K562 (cell line): ENCODE data around the gene CACNA1A. TPM values are rescaled to one million over a fixed set of nuclear protein-coding genes. Genes with fewer than 3 reads are reported as not detected.

ENCODE experiments used
- ARNT ChIP-seq, 2 experiments: fragments of 450-650 bp; IDR thresholded peaks; 2 replicates each; pipeline ENCODE4 v1.6.1; 2016; ENCODE audit warnings: mild to moderate bottlenecking in 1 of 2
- ELF1 ChIP-seq: fragments of 200-800 bp; sonication (Bioruptor generic); IDR thresholded peaks from 2 replicates; pipeline ENCODE4 v1.6.1; 2016; ENCODE audit warnings: missing genetic modification characterization, missing compliant biosample characterization
- FOXJ2 ChIP-seq: fragments of 200-800 bp; sonication (Bioruptor generic); IDR thresholded peaks from 2 replicates; pipeline ENCODE4 v1.6.1; 2016; ENCODE audit warnings: missing genetic modification characterization, missing compliant biosample characterization
- MCM5 ChIP-seq: fragments of 450-650 bp; IDR thresholded peaks from 2 replicates; pipeline ENCODE4 v1.6.1; 2016; ENCODE audit warnings: low read depth
- NFYB ChIP-seq: IDR thresholded peaks from 2 replicates; pipeline ENCODE4 v1.6.1; 2011; ENCODE audit warnings: mild to moderate bottlenecking, moderate library complexity; ENCODE audit not compliant: insufficient read length; ENCODE audit errors: extremely low read depth
- NRF1 ChIP-seq, 2 experiments: fragments of 450-650 bp; IDR thresholded peaks in 1 of 2; conservative IDR thresholded peaks in 1 of 2; 2 replicates each; pipeline ENCODE4 v1.6.1; 2014; ENCODE audit warnings: mild to moderate bottlenecking in 2 of 2
- RBM39 ChIP-seq: fragments of 200-400 bp; formaldehyde crosslinking; optimal IDR thresholded peaks from 2 replicates; pipeline ENCODE3; 2018; ENCODE audit warnings: low read depth, low read length
- RFX5 ChIP-seq: IDR thresholded peaks from 2 replicates; pipeline ENCODE4 v1.6.1; 2011; ENCODE audit warnings: low read depth, mild to moderate bottlenecking, improper control_type of control experiment, low read length
- RUNX1 ChIP-seq: sonication (generic); IDR thresholded peaks from 2 replicates; pipeline ENCODE4 v1.6.1; 2016; ENCODE audit warnings: antibody characterized with exemption, low read depth
- TAF15 ChIP-seq: fragments of 200-400 bp; formaldehyde crosslinking; IDR thresholded peaks from 2 replicates; pipeline ENCODE4 v1.6.1; 2017; ENCODE audit warnings: mild to moderate bottlenecking, low read depth, low read length, moderate library complexity
- TEAD2 ChIP-seq: fragments of 450-650 bp; IDR thresholded peaks from 2 replicates; pipeline ENCODE4 v1.6.1; 2016; ENCODE audit warnings: missing genetic modification characterization, control low read depth, missing compliant biosample characterization
- U2AF1 ChIP-seq: fragments of 200-400 bp; formaldehyde crosslinking; optimal IDR thresholded peaks from 2 replicates; pipeline ENCODE3; 2017; ENCODE audit warnings: mild to moderate bottlenecking, low read depth, low read length, moderate library complexity
- ZFP1 ChIP-seq: fragments of 450-650 bp; formaldehyde crosslinking; IDR thresholded peaks from 2 replicates; pipeline ENCODE4 v1.4.0; 2020; ENCODE audit warnings: mild to moderate bottlenecking, mixed read lengths
- ZFP30 ChIP-seq: fragments of 250-450 bp; sonication (Bioruptor Pico); IDR thresholded peaks from 2 replicates; pipeline ENCODE4 v1.8.0; 2022; ENCODE audit warnings: moderate library complexity, mild to moderate bottlenecking, inconsistent platforms, borderline replicate concordance
- ZNF174 ChIP-seq: fragments of 250-450 bp; sonication (Bioruptor Pico); IDR thresholded peaks from 2 replicates; pipeline ENCODE4 v1.4.0; 2020; ENCODE audit warnings: mild to moderate bottlenecking
- ZNF324 ChIP-seq: fragments of 250-450 bp; sonication (Bioruptor Pico); IDR thresholded peaks from 2 replicates; pipeline ENCODE4 v1.4.0; 2020; ENCODE audit warnings: mild to moderate bottlenecking
- polyA plus RNA-seq, 8 experiments: library from polyadenylated mRNA; depleted of rRNA in 4 of 8; stranded (reverse) in 5 of 8; unstranded in 3 of 8; fragments of >200 nt; fragmentation: Nextera tagmentation in 2 of 8; fragmentation: Illumina TruSeq in 1 of 8; extraction: Ambion mirVana in 2 of 8; extraction: Trizol in 1 of 8; gene quantifications; 2 replicates each; pipeline versions ENCODE4 v1.2.1 to v1.2.3, GENCODE V29; 2011 to 2014; ENCODE audit warnings: inconsistent platforms in 1 of 8, missing spikeins in 1 of 8
- total RNA-seq, 7 experiments: library from RNA; depleted of rRNA in 6 of 7; stranded (reverse); fragments of >200 nt in 6 of 7; fragmentation: Illumina TruSeq in 2 of 7; extraction: Trizol in 2 of 7; gene quantifications; 2 replicates each; pipeline versions ENCODE4 v1.2.1 to v1.2.3, GENCODE V29; 2011 to 2021; ENCODE audit warnings: low replicate concordance in 1 of 7
- TF ChIP-seq, protein P1 (sequence below): fragments of 250-450 bp; sonication (Bioruptor Pico); IDR thresholded peaks from 2 replicates; pipeline ENCODE4 v1.8.0; 2022; ENCODE audit warnings: inconsistent platforms
- TF ChIP-seq, protein P2 (sequence below): fragments of 250-450 bp; sonication (Bioruptor Pico); IDR thresholded peaks from 2 replicates; pipeline ENCODE4 v1.4.0; 2020; ENCODE audit warnings: mild to moderate bottlenecking, moderate library complexity, borderline replicate concordance
- TF ChIP-seq, protein P3 (sequence below): fragments of 250-450 bp; sonication (Bioruptor Pico); IDR thresholded peaks from 2 replicates; pipeline ENCODE4 v1.5.0; 2022; ENCODE audit warnings: mild to moderate bottlenecking
- TF ChIP-seq, protein P4 (sequence below): sonication (generic); formaldehyde crosslinking; IDR thresholded peaks from 2 replicates; pipeline ENCODE4 v1.8.0; 2022; ENCODE audit warnings: missing genetic modification reagents, mild to moderate bottlenecking, borderline replicate concordance

CACNA1A gene
- total and polyA plus RNA-seq, 9 of the 15 experiments (the other 6 are each of a cell fraction or from before 2014, with no cell fraction given), result 0.03 to 0.20 (median 0.09) TPM; not detected in 1

DNA sequence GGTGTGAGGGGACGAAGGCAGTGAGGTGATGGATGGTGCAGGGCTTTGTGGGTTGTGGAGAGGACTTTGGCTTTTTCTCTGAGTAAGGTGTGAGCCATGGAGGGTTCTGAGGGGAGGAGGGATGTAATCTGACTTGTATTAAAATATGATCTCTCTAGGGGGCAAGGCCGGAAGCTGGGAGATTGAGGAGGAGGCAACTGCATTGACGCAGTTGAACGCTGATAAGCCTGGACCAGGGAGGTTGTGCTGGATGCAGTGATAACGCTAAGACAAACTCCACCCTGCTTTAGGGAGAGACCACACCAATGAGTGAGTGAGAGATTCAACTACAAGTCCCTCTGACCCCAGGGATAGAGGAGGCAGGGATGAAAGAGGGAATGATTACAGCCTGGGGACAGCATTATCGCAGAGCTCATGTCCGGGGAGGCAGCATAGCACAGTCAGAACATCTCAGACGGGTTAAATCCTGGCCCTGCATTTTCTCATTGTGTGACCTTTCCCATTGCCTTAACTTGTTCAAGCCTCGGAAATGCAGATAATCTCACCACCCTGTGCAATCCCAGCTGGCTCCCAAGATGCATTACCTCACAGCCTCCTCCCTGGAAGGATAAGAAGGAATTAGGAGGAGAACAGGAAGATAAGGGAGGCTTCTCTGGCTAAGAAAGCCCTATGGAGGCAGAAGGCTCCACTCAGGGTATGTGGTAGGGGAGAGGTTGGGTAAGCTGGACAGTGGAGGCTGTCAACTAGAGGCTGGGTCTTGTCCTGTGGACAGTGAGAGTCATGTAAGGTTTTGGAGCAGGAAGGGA lies 124.2 kb downstream of the CACNA1A start (continued):
- TF ChIP-seq, protein P1, sequence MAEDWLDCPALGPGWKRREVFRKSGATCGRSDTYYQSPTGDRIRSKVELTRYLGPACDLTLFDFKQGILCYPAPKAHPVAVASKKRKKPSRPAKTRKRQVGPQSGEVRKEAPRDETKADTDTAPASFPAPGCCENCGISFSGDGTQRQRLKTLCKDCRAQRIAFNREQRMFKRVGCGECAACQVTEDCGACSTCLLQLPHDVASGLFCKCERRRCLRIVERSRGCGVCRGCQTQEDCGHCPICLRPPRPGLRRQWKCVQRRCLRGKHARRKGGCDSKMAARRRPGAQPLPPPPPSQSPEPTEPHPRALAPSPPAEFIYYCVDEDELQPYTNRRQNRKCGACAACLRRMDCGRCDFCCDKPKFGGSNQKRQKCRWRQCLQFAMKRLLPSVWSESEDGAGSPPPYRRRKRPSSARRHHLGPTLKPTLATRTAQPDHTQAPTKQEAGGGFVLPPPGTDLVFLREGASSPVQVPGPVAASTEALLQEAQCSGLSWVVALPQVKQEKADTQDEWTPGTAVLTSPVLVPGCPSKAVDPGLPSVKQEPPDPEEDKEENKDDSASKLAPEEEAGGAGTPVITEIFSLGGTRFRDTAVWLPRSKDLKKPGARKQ, result no peak
- no peak for TF ChIP-seq ZNF324
- TF ChIP-seq NFYB, result no peak
- TF ChIP-seq RFX5, result no peak
- no peak for TF ChIP-seq TEAD2
- TF ChIP-seq, protein P2, sequence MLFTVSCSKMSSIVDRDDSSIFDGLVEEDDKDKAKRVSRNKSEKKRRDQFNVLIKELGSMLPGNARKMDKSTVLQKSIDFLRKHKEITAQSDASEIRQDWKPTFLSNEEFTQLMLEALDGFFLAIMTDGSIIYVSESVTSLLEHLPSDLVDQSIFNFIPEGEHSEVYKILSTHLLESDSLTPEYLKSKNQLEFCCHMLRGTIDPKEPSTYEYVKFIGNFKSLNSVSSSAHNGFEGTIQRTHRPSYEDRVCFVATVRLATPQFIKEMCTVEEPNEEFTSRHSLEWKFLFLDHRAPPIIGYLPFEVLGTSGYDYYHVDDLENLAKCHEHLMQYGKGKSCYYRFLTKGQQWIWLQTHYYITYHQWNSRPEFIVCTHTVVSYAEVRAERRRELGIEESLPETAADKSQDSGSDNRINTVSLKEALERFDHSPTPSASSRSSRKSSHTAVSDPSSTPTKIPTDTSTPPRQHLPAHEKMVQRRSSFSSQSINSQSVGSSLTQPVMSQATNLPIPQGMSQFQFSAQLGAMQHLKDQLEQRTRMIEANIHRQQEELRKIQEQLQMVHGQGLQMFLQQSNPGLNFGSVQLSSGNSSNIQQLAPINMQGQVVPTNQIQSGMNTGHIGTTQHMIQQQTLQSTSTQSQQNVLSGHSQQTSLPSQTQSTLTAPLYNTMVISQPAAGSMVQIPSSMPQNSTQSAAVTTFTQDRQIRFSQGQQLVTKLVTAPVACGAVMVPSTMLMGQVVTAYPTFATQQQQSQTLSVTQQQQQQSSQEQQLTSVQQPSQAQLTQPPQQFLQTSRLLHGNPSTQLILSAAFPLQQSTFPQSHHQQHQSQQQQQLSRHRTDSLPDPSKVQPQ (CRISPR knock-in tag), result no peak
- no peak for TF ChIP-seq ZFP1 (CRISPR knock-in tag)
- TF ChIP-seq, protein P3, sequence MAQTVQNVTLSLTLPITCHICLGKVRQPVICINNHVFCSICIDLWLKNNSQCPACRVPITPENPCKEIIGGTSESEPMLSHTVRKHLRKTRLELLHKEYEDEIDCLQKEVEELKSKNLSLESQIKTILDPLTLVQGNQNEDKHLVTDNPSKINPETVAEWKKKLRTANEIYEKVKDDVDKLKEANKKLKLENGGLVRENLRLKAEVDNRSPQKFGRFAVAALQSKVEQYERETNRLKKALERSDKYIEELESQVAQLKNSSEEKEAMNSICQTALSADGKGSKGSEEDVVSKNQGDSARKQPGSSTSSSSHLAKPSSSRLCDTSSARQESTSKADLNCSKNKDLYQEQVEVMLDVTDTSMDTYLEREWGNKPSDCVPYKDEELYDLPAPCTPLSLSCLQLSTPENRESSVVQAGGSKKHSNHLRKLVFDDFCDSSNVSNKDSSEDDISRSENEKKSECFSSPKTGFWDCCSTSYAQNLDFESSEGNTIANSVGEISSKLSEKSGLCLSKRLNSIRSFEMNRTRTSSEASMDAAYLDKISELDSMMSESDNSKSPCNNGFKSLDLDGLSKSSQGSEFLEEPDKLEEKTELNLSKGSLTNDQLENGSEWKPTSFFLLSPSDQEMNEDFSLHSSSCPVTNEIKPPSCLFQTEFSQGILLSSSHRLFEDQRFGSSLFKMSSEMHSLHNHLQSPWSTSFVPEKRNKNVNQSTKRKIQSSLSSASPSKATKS (CRISPR knock-in tag), result no peak
- TF ChIP-seq NRF1 (conservative IDR thresholded peaks at IDR 0.05 in 1 of 2, IDR thresholded peaks at IDR 0.05 in 1 of 2), result no peak
- TF ChIP-seq RBM39, result no peak
- TF ChIP-seq ELF1 (tag), result no peak
- no peak for TF ChIP-seq ARNT (IDR thresholded peaks at IDR 0.05)
- no peak for TF ChIP-seq U2AF1
- no peak for TF ChIP-seq MCM5
- TF ChIP-seq ZNF174 (CRISPR knock-in tag), result no peak
- no peak for TF ChIP-seq FOXJ2 (tag)
- TF ChIP-seq, protein P4, sequence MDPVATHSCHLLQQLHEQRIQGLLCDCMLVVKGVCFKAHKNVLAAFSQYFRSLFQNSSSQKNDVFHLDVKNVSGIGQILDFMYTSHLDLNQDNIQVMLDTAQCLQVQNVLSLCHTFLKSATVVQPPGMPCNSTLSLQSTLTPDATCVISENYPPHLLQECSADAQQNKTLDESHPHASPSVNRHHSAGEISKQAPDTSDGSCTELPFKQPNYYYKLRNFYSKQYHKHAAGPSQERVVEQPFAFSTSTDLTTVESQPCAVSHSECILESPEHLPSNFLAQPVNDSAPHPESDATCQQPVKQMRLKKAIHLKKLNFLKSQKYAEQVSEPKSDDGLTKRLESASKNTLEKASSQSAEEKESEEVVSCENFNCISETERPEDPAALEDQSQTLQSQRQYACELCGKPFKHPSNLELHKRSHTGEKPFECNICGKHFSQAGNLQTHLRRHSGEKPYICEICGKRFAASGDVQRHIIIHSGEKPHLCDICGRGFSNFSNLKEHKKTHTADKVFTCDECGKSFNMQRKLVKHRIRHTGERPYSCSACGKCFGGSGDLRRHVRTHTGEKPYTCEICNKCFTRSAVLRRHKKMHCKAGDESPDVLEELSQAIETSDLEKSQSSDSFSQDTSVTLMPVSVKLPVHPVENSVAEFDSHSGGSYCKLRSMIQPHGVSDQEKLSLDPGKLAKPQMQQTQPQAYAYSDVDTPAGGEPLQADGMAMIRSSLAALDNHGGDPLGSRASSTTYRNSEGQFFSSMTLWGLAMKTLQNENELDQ, result no peak
- no peak for TF ChIP-seq TAF15
- no peak for TF ChIP-seq RUNX1
- no peak for TF ChIP-seq ZFP30 (CRISPR knock-in tag)
